Endothelial cell of umbilical vein (primary cell): ENCODE measurements around the gene NFX1. TPM values are rescaled to one million over a fixed set of nuclear protein-coding genes. Genes with fewer than 3 reads are reported as not detected.

Experiments
- BruUV-seq: library from RNA; stranded (reverse); fragments of 400-500 nt; replicated peaks from 2 replicates; lab custom pipeline; 2021; lab: Mats Ljungman, UMichigan
- CTCF ChIA-PET: fragments of 300-600, 350-600 bp; sonication (Branson Sonifier 250); formaldehyde crosslinking; loops from one replicate; lab custom pipeline; 2021; ENCODE audit warnings: antibody characterized with exemption, inconsistent platforms; lab: Charles Lee
- POLR2A ChIA-PET: fragments of 300-600, 350-600 bp; sonication (Branson Sonifier 250); formaldehyde crosslinking; loops from one replicate; lab custom pipeline; 2021; ENCODE audit warnings: antibody characterized with exemption, inconsistent platforms; lab: Charles Lee
- DNase-seq: peaks from one replicate; pipeline ENCODE4 v3.0.0-alpha.2; 2011; ENCODE audit warnings: low read depth, low spot score
- FAIRE-seq: peaks from 2 replicates; lab custom pipeline; 2011; peaks lifted over from hg19 to GRCh38; lab: Jason Lieb, UNC
- H2AFZ ChIP-seq: 2 replicates; pipeline ENCODE4 v1.6.0; 2012; ENCODE audit warnings: low read depth, low read length, control low read depth, inconsistent platforms
- H3K27ac ChIP-seq: 2 replicates; pipeline ENCODE4 v1.5.1; 2011; ENCODE audit warnings: low read depth, mild to moderate bottlenecking, control low read depth, low read length, moderate library complexity; ENCODE audit not compliant: insufficient read depth
- H3K27me3 ChIP-seq, 2 experiments: 2 replicates each; pipeline versions ENCODE4 v1.6.0 to v1.6.1; 2011; ENCODE audit warnings: low read length in 2 of 2, mixed read lengths in 1 of 2; ENCODE audit not compliant: control insufficient read depth in 2 of 2, insufficient read depth in 2 of 2
- H3K36me3 ChIP-seq, 2 experiments: 2 replicates in 1 of 2; 3 replicates in 1 of 2; pipeline ENCODE4 v1.5.1; 2011; ENCODE audit warnings: low read length in 2 of 2, mild to moderate bottlenecking in 1 of 2, moderate library complexity in 1 of 2; ENCODE audit not compliant: control insufficient read depth in 2 of 2, insufficient read depth in 2 of 2; ENCODE audit errors: extremely low read depth in 1 of 2
- H3K4me1 ChIP-seq: 3 replicates; pipeline ENCODE4 v1.5.1; 2011; ENCODE audit warnings: mild to moderate bottlenecking, low read length; ENCODE audit not compliant: control insufficient read depth, insufficient read depth; ENCODE audit errors: extremely low read depth
- H3K4me2 ChIP-seq: 2 replicates; pipeline ENCODE4 v1.6.1; 2011; ENCODE audit warnings: low read length, control low read depth, mixed read lengths; ENCODE audit not compliant: insufficient read depth
- H3K4me3 ChIP-seq, 3 experiments: fragments of 200-600 bp in 1 of 3; sonication (generic), shearing (Covaris generic) in 1 of 3; replicated peaks in 1 of 3; 2 replicates each; pipeline ENCODE4 v1.5.1; 2011 to 2016; ENCODE audit warnings: control low read depth in 3 of 3, low read length in 3 of 3, mild to moderate bottlenecking in 2 of 3, inconsistent platforms in 1 of 3, low read depth in 1 of 3, moderate library complexity in 1 of 3; ENCODE audit not compliant: insufficient read depth in 1 of 3
- H3K79me2 ChIP-seq: 2 replicates; pipeline ENCODE4 v1.6.0; 2012; ENCODE audit warnings: low read length, inconsistent platforms; ENCODE audit not compliant: control insufficient read depth, insufficient read depth
- H3K9ac ChIP-seq: replicated peaks from 2 replicates; pipeline ENCODE3; 2011; ENCODE audit warnings: low read length, control low read depth; ENCODE audit not compliant: insufficient read depth; ENCODE audit errors: extremely low read depth
- H3K9me1 ChIP-seq: replicated peaks from 3 replicates; pipeline ENCODE4 v1.6.0; 2011; ENCODE audit warnings: mild to moderate bottlenecking, low read length; ENCODE audit not compliant: control insufficient read depth, insufficient read depth; ENCODE audit errors: extremely low read depth
- H3K9me3 ChIP-seq: replicated peaks from 2 replicates; pipeline ENCODE4 v1.5.1; 2012; ENCODE audit warnings: low read length, inconsistent platforms; ENCODE audit not compliant: control insufficient read depth, insufficient read depth
- H4K20me1 ChIP-seq: replicated peaks from 2 replicates; pipeline ENCODE3; 2011; ENCODE audit warnings: mild to moderate bottlenecking, low read length; ENCODE audit not compliant: control insufficient read depth, insufficient read depth; ENCODE audit errors: extremely low read depth
- CTCF ChIP-seq, 2 donors: IDR thresholded peaks; 1 replicate in 1 of 2; 2 replicates in 1 of 2; pipeline ENCODE4 v1.5.1; 2011; ENCODE audit warnings: low read length in 2 of 2, mild to moderate bottlenecking in 2 of 2, moderate library complexity in 2 of 2, control low read depth in 1 of 2, inconsistent platforms in 1 of 2, low read depth in 1 of 2; ENCODE audit not compliant: insufficient read depth in 1 of 2; ENCODE audit errors: extremely low read depth in 1 of 2
- EZH2 ChIP-seq: IDR thresholded peaks from 2 replicates; pipeline ENCODE4 v1.6.1; 2012; ENCODE audit warnings: borderline replicate concordance, low read depth, mild to moderate bottlenecking, moderate library complexity, low read length, inconsistent platforms; ENCODE audit not compliant: severe bottlenecking
- FOS ChIP-seq: IDR thresholded peaks from 2 replicates; pipeline ENCODE4 v1.6.1; 2011; ENCODE audit warnings: mild to moderate bottlenecking, low read length, moderate library complexity, borderline replicate concordance; ENCODE audit not compliant: insufficient read depth
- GATA2 ChIP-seq: IDR thresholded peaks from 2 replicates; pipeline ENCODE4 v1.7.0; 2011; ENCODE audit warnings: low read depth, mild to moderate bottlenecking, moderate library complexity, mixed read lengths, low read length; ENCODE audit not compliant: insufficient read length, insufficient read depth
- JUN ChIP-seq: IDR thresholded peaks from 2 replicates; pipeline ENCODE4 v1.6.1; 2011; ENCODE audit warnings: borderline replicate concordance, low read depth; ENCODE audit not compliant: insufficient read length, insufficient read depth
- MAX ChIP-seq: IDR thresholded peaks from 2 replicates; pipeline ENCODE4 v1.6.1; 2011; ENCODE audit not compliant: insufficient read depth, insufficient read length
- MYC ChIP-seq: IDR thresholded peaks from one replicate; pipeline ENCODE4 v1.6.1; 2011; ENCODE audit warnings: mild to moderate bottlenecking, low read depth, low read length
- POLR2A ChIP-seq: IDR thresholded peaks from 2 replicates; pipeline ENCODE4 v1.6.1; 2012; ENCODE audit warnings: low read depth, mild to moderate bottlenecking, control low read depth, low read length
- POLR2AphosphoS5 ChIP-seq: IDR thresholded peaks from 2 replicates; pipeline ENCODE4 v1.6.1; 2012; ENCODE audit warnings: low read depth, mild to moderate bottlenecking, control low read depth, low read length, moderate library complexity; ENCODE audit not compliant: insufficient read depth
- dilution Hi-C: fragments of 300-500 bp; cut with MboI; formaldehyde crosslinking; loops from one replicate; pipeline ENCODE4 v1.15.0; 2019; ENCODE audit warnings: low sequenced_read_pairs; ENCODE audit not compliant: extremely low pct_ligation_motif_present
- intact Hi-C: fragments of 100-400 bp; cut with micrococcal nuclease; formaldehyde crosslinking; loops from one replicate; pipeline ENCODE4 v1.10.0; 2022
- polyA plus RNA-seq, 4 experiments: library from polyadenylated mRNA; depleted of rRNA in 3 of 4; stranded (reverse) in 3 of 4; unstranded in 1 of 4; fragments of >200 nt; gene quantifications; 2 replicates each; pipeline versions ENCODE4 v1.2.1 to v1.2.3, GENCODE V29; 2011 to 2012; ENCODE audit warnings: missing spikeins in 1 of 4
- total RNA-seq: library from RNA; stranded (reverse); gene quantifications from 2 replicates; pipeline ENCODE4 v1.2.3, GENCODE V29; 2021

NFX1 gene
- total and polyA plus RNA-seq, 2 donors (not counting 3 experiments of a cell fraction or from before 2014, with no cell fraction given), result 19.3 to 21.7 TPM

- H3K9me3 ChIP-seq, result no peaks in the 10 kb centered on the region
- intact Hi-C loops (no loop called here), dilution Hi-C loops (no loop called here)
- H3K9ac ChIP-seq, result no peak overlapping the region
- H3K27me3 ChIP-seq, result no peaks in the 10 kb centered on the region
- no peak overlapping the region for H2AFZ ChIP-seq
- ChIA-PET POLR2A (no interaction called here), CTCF (interaction anchor here (1.3 kb wide), 1 partner anchor 15 kb away, joined by 3 read pairs; no protein-coding TSS in a partner anchor)
- no peak for FAIRE-seq
- no peaks in the 10 kb centered on the region for H3K9me1 ChIP-seq
- no peak overlapping the region for H3K4me2 ChIP-seq
- no TSS peak for BruUV-seq
- H3K4me1 ChIP-seq, result no peaks in the 10 kb centered on the region
- peaks cover 3 to 6% of the 10 kb centered on the region in 2 experiments for H3K36me3 ChIP-seq
- no peak overlapping the region for H3K27ac ChIP-seq
- DNase-seq, result no peak
- no peaks in the 10 kb centered on the region for H4K20me1 ChIP-seq
- TF ChIP-seq CTCF (IDR thresholded peaks at IDR 0.05; ENCODE audit: extremely low read depth in 1 of 2, insufficient read depth in 1 of 2, low read depth in 1 of 2, low read length in 2 of 2) (no peak), MYC (no peak), MAX (no peak)
- H3K4me3 ChIP-seq, result no peak overlapping the region
- H3K79me2 ChIP-seq, result no peaks in the 10 kb centered on the region
Observed at GRCh38 chr9:33248606-33249005, 41.7 kb upstream of the NFX1 start.

- H3K79me2 ChIP-seq, result no peaks in the 10 kb centered on the region
- no peak for DNase-seq
- no peaks in the 10 kb centered on the region for H3K4me1 ChIP-seq
- no peaks in the 10 kb centered on the region for H4K20me1 ChIP-seq
- no peak overlapping the region for H2AFZ ChIP-seq
- no TSS peak for BruUV-seq
- H3K27ac ChIP-seq, result no peak overlapping the region
- H3K4me2 ChIP-seq, result no peak overlapping the region
- H3K9me1 ChIP-seq, result no peaks in the 10 kb centered on the region
- ChIA-PET POLR2A (no interaction called here), CTCF (interaction anchor here (1.3 kb wide), 1 partner anchor 15 kb away, joined by 3 read pairs; no protein-coding TSS in a partner anchor)
- TF ChIP-seq POLR2AphosphoS5 (no peak), POLR2A (no peak), FOS (no peak), MYC (no peak), EZH2 (no peak), MAX (no peak), JUN (no peak), CTCF (IDR thresholded peaks at IDR 0.05; ENCODE audit: extremely low read depth in 1 of 2, insufficient read depth in 1 of 2, low read depth in 1 of 2, low read length in 2 of 2) (no peak), GATA2 (no peak)
- intact Hi-C loops, result no loop called here
- no peaks in the 10 kb centered on the region for H3K27me3 ChIP-seq
- H3K9ac ChIP-seq, result no peak overlapping the region
- no peak for FAIRE-seq
- dilution Hi-C loops, result no loop called here
- H3K36me3 ChIP-seq, result peaks cover 3 to 7% of the 10 kb centered on the region in 2 experiments
- no peaks in the 10 kb centered on the region for H3K9me3 ChIP-seq
- H3K4me3 ChIP-seq, result no peak overlapping the region
Observed at GRCh38 chr9:33249087-33249658, 41.1 kb upstream of the NFX1 start.
